Measurements from ENCODE around the gene SHF.

SHF gene

GRCh38 chr15:45146405-45146804, 41.4 kb downstream of the SHF start:
- TF ChIP-seq CTCF (IDR thresholded peaks at IDR 0.05; ENCODE audit: low read depth, low read length, missing control alignments): no peak
- H3K27ac ChIP-seq: no peak overlapping the region

GRCh38 chr15:45144775-45145174, 43.0 kb downstream of the SHF start:
- Histone ChIP-seq H3K36me3 (replicated peaks) (no peaks in the 10 kb centered on the region), H3K27ac (no peak overlapping the region), H3K27me3 (replicated peaks) (no peaks in the 10 kb centered on the region), H3K4me3 (ENCODE audit: low read depth, low read length) (no peak overlapping the region)
- in situ Hi-C loops (cut with HindIII; ENCODE audit: low pct_ligation_motif_present, low sequenced_read_pairs): no loop called here
- TF ChIP-seq CTCF (IDR thresholded peaks at IDR 0.05; ENCODE audit: low read depth, low read length, missing control alignments): no peak
- DNase-seq: no peak

More at GRCh38 chr15:45146405-45146804, 41.4 kb downstream of the SHF start:
- Histone ChIP-seq H3K27me3 (replicated peaks) (no peaks in the 10 kb centered on the region), H3K4me3 (ENCODE audit: low read depth, low read length) (no peak overlapping the region), H3K36me3 (replicated peaks) (no peaks in the 10 kb centered on the region)
- in situ Hi-C loops (cut with HindIII; ENCODE audit: low pct_ligation_motif_present, low sequenced_read_pairs): no loop called here
- no peak for DNase-seq

- H3K36me3 ChIP-seq (replicated peaks): no peaks in the 10 kb centered on the region
- DNase-seq: no peak
- TF ChIP-seq CTCF (IDR thresholded peaks at IDR 0.05; ENCODE audit: low read depth, low read length, missing control alignments): no peak
- in situ Hi-C loops (cut with HindIII; ENCODE audit: low pct_ligation_motif_present, low sequenced_read_pairs): no loop called here
- no peak overlapping the region for H3K4me3 ChIP-seq (ENCODE audit: low read depth, low read length)
- no peaks in the 10 kb centered on the region for H3K27me3 ChIP-seq (replicated peaks)
- H3K27ac ChIP-seq: no peak overlapping the region
Observed at GRCh38 chr15:45143946-45144345, 43.8 kb downstream of the SHF start.

GRCh38 chr15:45143056-45143455, 44.7 kb downstream of the SHF start:
- TF ChIP-seq CTCF (IDR thresholded peaks at IDR 0.05; ENCODE audit: low read depth, low read length, missing control alignments): no peak
- no peaks in the 10 kb centered on the region for H3K36me3 ChIP-seq (replicated peaks)
- H3K4me3 ChIP-seq (ENCODE audit: low read depth, low read length): no peak overlapping the region
- no peak overlapping the region for H3K27ac ChIP-seq
- no peaks in the 10 kb centered on the region for H3K27me3 ChIP-seq (replicated peaks)
- no peak for DNase-seq
- in situ Hi-C loops (cut with HindIII; ENCODE audit: low pct_ligation_motif_present, low sequenced_read_pairs): no loop called here

- H3K27ac ChIP-seq: no peak overlapping the region
- in situ Hi-C loops (cut with HindIII; ENCODE audit: low pct_ligation_motif_present, low sequenced_read_pairs): no loop called here
- peaks cover 2% of the 10 kb centered on the region for H3K27me3 ChIP-seq (replicated peaks)
- no peak overlapping the region for H3K4me3 ChIP-seq (ENCODE audit: low read depth, low read length)
- no peaks in the 10 kb centered on the region for H3K36me3 ChIP-seq (replicated peaks)
- no peak for TF ChIP-seq CTCF (IDR thresholded peaks at IDR 0.05; ENCODE audit: low read depth, low read length, missing control alignments)
- no peak for DNase-seq
Observed at GRCh38 chr15:45141386-45141785, 46.4 kb downstream of the SHF start.

- in situ Hi-C loops (cut with HindIII; ENCODE audit: low pct_ligation_motif_present, low sequenced_read_pairs): no loop called here
- no peak overlapping the region for H3K4me3 ChIP-seq (ENCODE audit: low read depth, low read length)
- no peaks in the 10 kb centered on the region for H3K36me3 ChIP-seq (replicated peaks)
- no peak overlapping the region for H3K27ac ChIP-seq
- DNase-seq: no peak
- no peak for TF ChIP-seq CTCF (IDR thresholded peaks at IDR 0.05; ENCODE audit: low read depth, low read length, missing control alignments)
- H3K27me3 ChIP-seq (replicated peaks): peaks cover 6% of the 10 kb centered on the region
Observed at GRCh38 chr15:45140557-45141250, 47.1 kb downstream of the SHF start.
